Naive thymus-derived CD8-positive, alpha-beta T cell (primary cell): ENCODE data around the gene TXNIP. TPM values are rescaled to one million over a fixed set of nuclear protein-coding genes. Genes with fewer than 3 reads are reported as not detected.

Source experiments
- ATAC-seq, 2 donors: fragments of 150-1000 bp; cut with Tn5 transposase in 1 of 2; sonication (Bioruptor Pico), chemical (Tn5 transposase) in 1 of 2; 1 replicate in 1 of 2; 2 replicates in 1 of 2; pipeline ENCODE4 v1.10.0; 2021; ENCODE audit warnings: mild to moderate bottlenecking in 2 of 2, moderate library complexity in 2 of 2
- POLR2A ChIA-PET: fragments of 350-600 bp; sonication (Branson Sonifier 250); formaldehyde crosslinking; loops from one replicate; lab custom pipeline; 2021; ENCODE audit warnings: antibody characterized with exemption; lab: Charles Lee
- DNase-seq, 10 donors: peaks; one replicate each; pipeline versions ENCODE4 v3.0.0 to v3.0.0-alpha.2; 2020 to 2022
- H3K27ac Mint-ChIP-seq, 10 donors: one replicate each; pipeline ENCODE4 v1.8.0; 2020 to 2022; ENCODE audit warnings: mild to moderate bottlenecking in 10 of 10, mixed read lengths in 10 of 10, moderate library complexity in 4 of 10, inconsistent platforms in 1 of 10
- H3K27me3 Mint-ChIP-seq, 5 donors: one replicate each; pipeline ENCODE4 v1.8.0; 2021 to 2022; ENCODE audit warnings: mixed read lengths in 5 of 5
- H3K36me3 Mint-ChIP-seq, 3 donors: one replicate each; pipeline ENCODE4 v1.8.0; 2020 to 2022; ENCODE audit warnings: mixed read lengths in 3 of 3, mild to moderate bottlenecking in 2 of 3, inconsistent platforms in 1 of 3
- H3K4me1 Mint-ChIP-seq, 4 donors: one replicate each; pipeline ENCODE4 v1.8.0; 2021 to 2022; ENCODE audit warnings: mixed read lengths in 4 of 4
- H3K4me3 Mint-ChIP-seq, 10 donors: one replicate each; pipeline ENCODE4 v1.8.0; 2020 to 2022; ENCODE audit warnings: mild to moderate bottlenecking in 10 of 10, mixed read lengths in 10 of 10, moderate library complexity in 6 of 10, inconsistent platforms in 1 of 10
- H3K9me3 Mint-ChIP-seq, 9 donors: one replicate each; pipeline ENCODE4 v1.8.0; 2020 to 2022; ENCODE audit warnings: mixed read lengths in 9 of 9, mild to moderate bottlenecking in 3 of 9, inconsistent platforms in 1 of 9, moderate library complexity in 1 of 9
- polyA plus RNA-seq, 3 donors: library from polyadenylated mRNA; unstranded; fragments of 300-500 nt; fragmentation: Illumina TruSeq; gene quantifications; one replicate each; pipeline ENCODE4 v1.2.3, GENCODE V29; 2021
- total RNA-seq, 8 experiments: library from RNA in 2 of 8; stranded (reverse) in 2 of 8; gene quantifications; one replicate each; pipeline ENCODE4 v1.2.3 and lab custom pipeline; 2021 to 2026

TXNIP gene
- total and polyA plus RNA-seq, 5 experiments from 2014 or later: 836 to 5,114 (median 4,009) TPM

DNA sequence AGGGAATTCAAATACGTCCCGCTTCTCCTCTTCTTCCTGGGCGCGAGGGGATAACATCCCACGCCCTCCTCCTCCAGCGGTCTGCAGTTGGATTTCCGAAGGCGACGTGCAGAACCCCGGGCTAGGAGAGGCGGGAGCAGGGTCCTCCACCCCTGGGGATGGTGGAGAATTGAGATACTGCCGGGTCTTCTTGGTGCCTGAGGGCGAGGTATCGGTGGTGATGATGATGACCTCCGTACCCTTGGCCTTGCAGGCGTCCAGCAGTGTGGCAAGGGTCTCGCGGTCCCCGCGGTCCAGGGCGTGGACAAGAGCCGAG lies 35.3 kb downstream of the TXNIP start:
- H3K4me1 Mint-ChIP-seq: peaks cover 47 to 82% (median 72%) of the 10 kb centered on the region in 4 donors
- POLR2A ChIA-PET: interaction anchor here (0.9 to 17.9 kb wide), 6 partner anchors 29 to 102 kb away, joined by 3 to 462 read pairs (median 74); partner anchors contain the start of genes PEX11B, PIAS3, RBM8A and TXNIP
- no peak for ATAC-seq
- no peak for DNase-seq
- H3K9me3 Mint-ChIP-seq: no peaks in the 10 kb centered on the region
- no peaks in the 10 kb centered on the region for H3K36me3 Mint-ChIP-seq
- no peaks in the 10 kb centered on the region for H3K27me3 Mint-ChIP-seq
- H3K4me3 Mint-ChIP-seq: peak overlapping the region; percentile 88 to 99 (median 96)
- peak overlapping the region; percentile 48 to 99 (median 92) for H3K27ac Mint-ChIP-seq

DNA sequence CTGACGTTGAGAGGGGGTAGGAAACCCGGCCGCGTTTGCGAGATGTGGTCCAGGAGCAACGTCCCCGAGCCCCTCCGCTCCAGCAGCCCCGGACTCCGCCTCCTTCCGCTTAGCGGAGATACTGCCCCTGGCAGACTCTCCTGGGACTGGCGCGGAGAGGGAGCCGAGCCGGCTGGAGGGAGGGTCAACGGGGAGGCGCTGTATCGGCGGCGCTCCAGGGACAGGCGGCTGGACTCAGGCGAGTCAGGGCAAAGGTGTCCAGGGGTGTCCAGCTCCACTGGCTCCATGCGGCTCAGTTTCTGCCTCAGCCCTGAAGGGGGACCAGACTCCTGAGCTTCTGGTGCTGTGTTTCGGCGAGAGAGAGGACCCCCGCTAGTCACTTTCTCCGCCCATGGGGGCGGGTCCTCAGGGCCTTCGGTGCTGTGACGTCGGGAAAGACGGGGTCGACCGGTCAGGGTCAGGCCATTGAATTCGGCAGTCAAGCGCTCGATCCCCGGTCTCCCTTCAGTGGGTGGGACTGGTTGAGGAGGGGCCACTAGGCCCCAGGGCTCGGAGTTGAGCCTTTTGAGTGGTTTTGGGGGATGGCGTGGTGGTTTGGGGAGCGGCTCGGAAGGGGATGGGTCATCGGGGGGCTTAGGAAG lies 35.8 kb downstream of the TXNIP start:
- peak overlapping the region; percentile 88 to 99 (median 96) for H3K4me3 Mint-ChIP-seq
- H3K27me3 Mint-ChIP-seq: no peaks in the 10 kb centered on the region
- H3K27ac Mint-ChIP-seq: peak overlapping the region; percentile 56 to 99 (median 92)
- peaks cover 47 to 87% (median 74%) of the 10 kb centered on the region in 4 donors for H3K4me1 Mint-ChIP-seq
- no peaks in the 10 kb centered on the region for H3K36me3 Mint-ChIP-seq
- no peaks in the 10 kb centered on the region for H3K9me3 Mint-ChIP-seq
- POLR2A ChIA-PET: interaction anchor here (0.7 to 17.9 kb wide), 6 partner anchors 29 to 101 kb away, joined by 3 to 462 read pairs (median 74); partner anchors contain the start of genes PEX11B, PIAS3, RBM8A and TXNIP
- DNase-seq (peak in 8 of 10 donors; percentile 17 to 79 (median 49)), ATAC-seq (peak in 1 of 2 donors; percentile 8)

DNA sequence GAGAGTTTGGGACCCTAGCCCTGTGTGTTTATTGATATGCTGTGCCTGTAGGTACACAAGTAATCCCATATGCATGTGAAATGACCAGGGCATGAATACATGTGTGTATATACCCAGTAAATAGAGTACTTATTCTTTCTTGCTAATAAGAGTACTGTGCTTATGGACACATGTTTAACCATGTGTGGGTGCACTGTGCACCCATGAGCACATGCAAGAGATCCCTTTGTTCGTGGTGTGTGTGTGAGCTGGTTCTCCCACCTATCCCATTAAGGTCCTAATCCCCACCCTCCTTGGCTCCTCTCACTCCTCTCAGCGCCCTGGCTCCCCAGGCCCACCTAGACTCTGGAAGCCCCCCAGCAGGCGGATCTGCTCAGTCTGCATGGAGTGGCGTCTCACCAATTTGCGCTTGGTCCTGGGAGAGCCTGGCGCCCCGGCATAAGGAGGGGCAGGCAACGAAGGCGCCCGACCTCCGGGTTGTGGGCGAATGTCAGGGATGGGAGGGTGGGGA lies 36.4 kb downstream of the TXNIP start:
- POLR2A ChIA-PET: interaction anchor here (0.7 to 17.9 kb wide), 6 partner anchors 29 to 101 kb away, joined by 3 to 462 read pairs (median 74); partner anchors contain the start of genes PEX11B, PIAS3, RBM8A and TXNIP
- Mint-ChIP-seq H3K4me3 (peak overlapping the region; percentile 67 to 99 (median 94)), H3K36me3 (no peaks in the 10 kb centered on the region)

DNA sequence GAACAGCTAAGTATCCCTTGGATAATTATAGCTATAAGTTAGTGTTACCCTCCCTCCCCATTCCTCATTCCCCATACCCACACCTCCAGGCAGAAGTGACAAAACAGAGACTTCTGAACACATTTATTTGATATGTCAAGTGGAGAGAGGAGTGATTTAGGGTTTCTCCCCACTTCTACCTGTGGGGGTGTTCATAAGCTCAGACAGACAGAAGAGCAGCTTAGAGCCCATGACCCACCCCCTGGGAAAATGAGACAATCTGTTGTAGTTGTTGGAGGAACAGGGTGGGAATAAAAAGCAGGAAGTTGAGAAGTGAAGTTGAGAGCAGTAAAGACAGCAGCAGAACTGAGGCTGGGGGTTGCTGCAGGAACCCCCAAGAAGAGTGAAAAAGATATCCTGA lies 37.0 kb downstream of the TXNIP start:
- ATAC-seq (no peak), DNase-seq (peak in 1 of 10 donors; percentile 14)
- peak overlapping the region; percentile 72 to 99 (median 90) for H3K27ac Mint-ChIP-seq
- peaks cover 53 to 90% (median 78%) of the 10 kb centered on the region in 4 donors for H3K4me1 Mint-ChIP-seq
- peak overlapping the region; percentile 67 to 99 (median 94) for H3K4me3 Mint-ChIP-seq
- H3K9me3 Mint-ChIP-seq: no peaks in the 10 kb centered on the region
- H3K27me3 Mint-ChIP-seq: no peaks in the 10 kb centered on the region
- POLR2A ChIA-PET: interaction anchor here (1.5 to 17.9 kb wide), 7 partner anchors 30 to 113 kb away, joined by 4 to 462 read pairs (median 31); partner anchors contain the start of genes NUDT17, PEX11B, PIAS3 and RBM8A
- no peaks in the 10 kb centered on the region for H3K36me3 Mint-ChIP-seq

More for the DNA sequence above, 36.4 kb downstream of the TXNIP start:
- DNase-seq (peak in 1 of 10 donors; percentile 15), ATAC-seq (no peak)
- H3K9me3 Mint-ChIP-seq: no peaks in the 10 kb centered on the region
- H3K27ac Mint-ChIP-seq: peak overlapping the region; percentile 64 to 99 (median 90)
- H3K4me1 Mint-ChIP-seq: peaks cover 49 to 88% (median 74%) of the 10 kb centered on the region in 4 donors
- H3K27me3 Mint-ChIP-seq: no peaks in the 10 kb centered on the region

DNA sequence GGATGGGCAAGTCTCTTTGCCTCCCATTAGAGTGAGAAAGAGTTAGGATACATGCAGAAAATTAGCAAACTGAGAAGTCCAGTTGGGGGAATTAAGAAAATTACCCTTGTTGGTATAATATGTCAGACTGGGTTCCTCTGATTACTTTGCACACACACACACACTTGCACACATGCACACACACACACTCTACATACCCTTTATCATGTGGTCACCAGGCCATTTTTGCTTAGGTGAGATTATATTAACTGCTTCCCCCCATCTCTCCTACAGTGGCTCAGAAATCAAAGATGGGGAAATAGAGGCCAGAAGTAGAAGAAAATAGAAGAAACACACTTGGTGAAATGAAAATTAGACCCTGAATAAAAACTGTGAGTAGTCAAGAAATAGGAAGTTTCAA lies 37.6 kb downstream of the TXNIP start:
- peaks cover 0 to 3% (median 0%) of the 10 kb centered on the region in 3 donors for H3K36me3 Mint-ChIP-seq
- ATAC-seq (no peak), DNase-seq (no peak)
- POLR2A ChIA-PET: interaction anchor here (1.0 to 17.9 kb wide), 9 partner anchors 13 to 113 kb away, joined by 3 to 462 read pairs (median 11); partner anchors contain the start of genes NUDT17, PEX11B, RBM8A and TXNIP
- H3K27ac Mint-ChIP-seq: peak overlapping the region in 9 of 10 donors; percentile 33 to 99 (median 90)
- no peaks in the 10 kb centered on the region for H3K27me3 Mint-ChIP-seq
- peak overlapping the region in 9 of 10 donors; percentile 32 to 98 (median 88) for H3K4me3 Mint-ChIP-seq
- no peaks in the 10 kb centered on the region for H3K9me3 Mint-ChIP-seq
- peaks cover 50 to 90% (median 78%) of the 10 kb centered on the region in 4 donors for H3K4me1 Mint-ChIP-seq

DNA sequence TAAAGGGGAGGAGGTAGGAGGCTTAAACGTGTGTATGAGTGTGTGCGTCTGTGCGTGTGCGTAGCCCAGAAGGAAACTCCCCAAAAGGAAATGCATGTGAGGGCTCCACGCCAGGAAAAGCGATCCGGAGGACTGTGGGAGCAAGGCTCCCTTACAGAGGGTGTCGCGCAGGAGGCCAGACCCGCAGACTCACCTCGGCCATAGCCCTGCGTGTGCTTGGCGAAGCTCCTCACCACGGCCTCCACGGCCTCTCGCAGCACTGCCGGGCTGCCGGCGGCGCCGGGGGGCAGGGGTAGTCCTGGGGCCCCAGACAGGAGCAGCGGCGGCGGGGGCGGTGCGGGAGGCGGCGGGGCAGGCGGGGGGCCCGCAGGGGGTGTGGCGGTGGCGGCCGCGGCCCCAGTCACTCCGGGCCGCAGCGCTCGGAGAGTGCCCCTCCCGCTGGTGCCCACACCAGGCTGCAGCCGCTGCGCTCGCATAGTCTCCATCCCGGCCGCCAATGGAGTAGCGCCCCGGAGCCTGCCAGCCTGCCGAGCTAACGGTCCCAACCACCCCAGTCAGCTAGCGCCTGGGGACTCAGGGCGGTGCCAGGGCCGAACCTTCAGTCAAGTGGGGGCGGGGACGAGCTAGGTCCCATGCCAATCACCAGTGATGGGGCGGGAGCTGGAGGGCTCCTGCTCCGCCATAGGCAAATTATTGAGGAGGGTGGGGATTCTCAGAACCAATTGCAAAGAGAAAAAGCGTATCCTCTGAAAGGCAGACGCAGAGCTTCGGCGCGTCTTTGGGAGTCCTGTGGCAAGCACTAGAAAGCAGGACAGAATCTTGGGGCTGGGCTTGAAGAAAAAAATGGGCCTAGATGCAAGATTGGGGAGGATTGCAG lies 38.7 kb downstream of the TXNIP start, which contains the start of gene LIX1L:
Gene LIX1L (minus strand): TSS at position 575 of the 877 bp plus-strand sequence. CDS start 90 bp downstream, at position 485.
- peak; percentile 83 to 86 for ATAC-seq
- DNase-seq: peak; percentile 88 to 97 (median 94)
- H3K9me3 Mint-ChIP-seq: no peaks in the 10 kb centered on the region
- POLR2A ChIA-PET: interaction anchor here (0.5 to 17.9 kb wide), 16 partner anchors 9 to 112 kb away, joined by 3 to 462 read pairs (median 7); partner anchors contain the start of genes NUDT17, PEX11B, PIAS3 and RBM8A
- peak within 1 kb of the TSS; percentile 87 to 99 (median 98) for H3K27ac Mint-ChIP-seq
- no peaks in the 10 kb centered on the region for H3K27me3 Mint-ChIP-seq
- H3K4me1 Mint-ChIP-seq: peaks cover 42 to 85% (median 73%) of the 10 kb centered on the region in 4 donors
- H3K36me3 Mint-ChIP-seq: peaks cover 0 to 11% (median 0%) of the 10 kb centered on the region in 3 donors
- peak within 1 kb of the TSS; percentile 88 to 99 (median 94) for H3K4me3 Mint-ChIP-seq

DNA sequence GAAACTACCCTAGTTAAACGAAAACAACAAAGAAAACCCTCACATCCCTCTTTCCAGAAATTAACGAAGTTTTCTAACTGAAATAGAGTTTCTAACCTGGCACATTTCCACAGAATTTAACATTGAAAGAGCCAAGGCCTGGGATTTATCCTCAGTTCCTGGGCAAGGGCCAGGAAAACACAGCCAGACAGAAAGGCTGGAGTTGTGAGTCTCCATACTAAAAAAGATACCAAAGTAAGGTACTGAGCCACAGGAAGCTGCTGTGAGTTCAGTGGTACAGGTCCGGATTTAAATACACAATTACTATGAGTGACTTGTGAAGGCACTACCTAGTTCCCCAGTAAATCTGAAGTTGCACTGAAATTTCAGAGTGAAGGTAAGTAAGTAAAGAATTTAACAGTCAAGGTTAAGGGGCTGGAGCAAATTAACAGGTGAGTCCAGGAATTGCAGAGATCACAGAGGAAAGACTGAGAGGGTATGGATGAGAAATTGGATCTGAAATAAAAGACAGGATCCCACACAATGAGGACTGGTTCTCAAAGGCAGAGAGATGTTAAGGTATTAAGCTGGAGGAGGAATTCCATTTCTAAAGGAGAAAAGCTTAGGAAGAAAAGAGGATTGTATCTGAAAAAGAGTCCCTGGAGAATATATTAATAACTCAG lies 39.5 kb downstream of the TXNIP start:
- Mint-ChIP-seq H3K27me3 (no peaks in the 10 kb centered on the region), H3K4me3 (peak overlapping the region; percentile 88 to 99 (median 94)), H3K4me1 (peaks cover 40 to 81% (median 73%) of the 10 kb centered on the region in 4 donors), H3K36me3 (peaks cover 0 to 14% (median 0%) of the 10 kb centered on the region in 3 donors), H3K9me3 (no peaks in the 10 kb centered on the region), H3K27ac (peak overlapping the region; percentile 87 to 99 (median 98))
- no peak for ATAC-seq
- DNase-seq: peak in 3 of 10 donors; percentile 15 to 28 (median 24)
- POLR2A ChIA-PET: interaction anchor here (0.5 to 17.9 kb wide), 11 partner anchors 10 to 98 kb away, joined by 3 to 462 read pairs (median 11); partner anchors contain the start of genes PEX11B, PIAS3, RBM8A and TXNIP

DNA sequence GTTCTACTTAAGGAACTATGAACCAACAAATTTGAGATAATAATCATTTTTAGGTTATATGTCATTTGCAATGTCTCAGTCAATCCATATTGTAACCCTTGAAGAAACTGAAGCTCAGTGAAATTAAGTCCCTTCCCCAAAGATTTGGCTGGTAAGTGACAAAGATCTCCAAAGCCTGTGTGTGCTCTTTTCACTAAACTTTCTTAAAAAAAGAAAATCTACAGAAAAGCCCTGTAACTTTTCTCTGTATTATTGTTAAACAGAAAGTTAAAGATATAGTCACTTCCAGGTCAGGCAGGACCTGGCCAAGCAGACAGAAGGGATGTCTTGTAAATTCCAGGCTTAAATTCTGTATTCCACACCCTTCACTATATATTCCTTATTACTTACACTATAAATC lies 40.0 kb downstream of the TXNIP start:
- Mint-ChIP-seq H3K36me3 (peaks cover 0 to 18% (median 0%) of the 10 kb centered on the region in 3 donors), H3K4me3 (peak overlapping the region; percentile 88 to 99 (median 94)), H3K9me3 (no peaks in the 10 kb centered on the region), H3K4me1 (peaks cover 38 to 81% (median 75%) of the 10 kb centered on the region in 4 donors), H3K27ac (peak overlapping the region; percentile 87 to 99 (median 98)), H3K27me3 (no peaks in the 10 kb centered on the region)
- no peak for ATAC-seq
- POLR2A ChIA-PET: interaction anchor here (0.5 to 17.9 kb wide), 11 partner anchors 8 to 81 kb away, joined by 3 to 462 read pairs (median 11); partner anchors contain the start of genes ANKRD34A, PEX11B, POLR3GL and RBM8A
- DNase-seq: no peak

DNA sequence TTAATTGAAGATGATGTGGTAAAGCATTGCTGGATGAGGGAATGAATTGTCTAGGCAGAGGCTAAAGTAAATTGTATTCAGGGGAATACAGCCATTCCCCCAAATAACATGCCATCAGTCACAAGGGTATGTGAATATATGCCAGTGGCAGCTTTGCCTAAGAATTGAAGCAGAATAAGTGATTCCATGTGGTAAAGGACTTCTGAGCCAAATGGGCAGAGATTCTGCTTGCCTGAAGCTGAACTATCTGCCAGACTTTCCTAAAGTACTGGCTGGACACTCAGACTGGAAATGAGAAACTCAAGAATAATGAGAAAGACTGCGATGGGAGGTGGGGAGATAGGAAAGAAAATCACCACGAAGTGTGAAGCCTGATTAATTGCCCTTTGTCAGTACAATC lies 40.9 kb downstream of the TXNIP start:
- no peak for ATAC-seq
- H3K4me1 Mint-ChIP-seq: peaks cover 35 to 84% (median 81%) of the 10 kb centered on the region in 4 donors
- peak overlapping the region; percentile 13 to 97 (median 92) for H3K4me3 Mint-ChIP-seq
- POLR2A ChIA-PET: interaction anchor here (1.2 to 17.9 kb wide), 5 partner anchors 9 to 35 kb away, joined by 4 to 462 read pairs (median 117); partner anchors contain the start of genes ANKRD34A, PEX11B, POLR3GL and RBM8A
- peaks cover 0 to 24% (median 0%) of the 10 kb centered on the region in 3 donors for H3K36me3 Mint-ChIP-seq
- no peaks in the 10 kb centered on the region for H3K9me3 Mint-ChIP-seq
- no peak for DNase-seq
- H3K27ac Mint-ChIP-seq: peak overlapping the region in 8 of 10 donors; percentile 13 to 82 (median 40)
- H3K27me3 Mint-ChIP-seq: no peaks in the 10 kb centered on the region

DNA sequence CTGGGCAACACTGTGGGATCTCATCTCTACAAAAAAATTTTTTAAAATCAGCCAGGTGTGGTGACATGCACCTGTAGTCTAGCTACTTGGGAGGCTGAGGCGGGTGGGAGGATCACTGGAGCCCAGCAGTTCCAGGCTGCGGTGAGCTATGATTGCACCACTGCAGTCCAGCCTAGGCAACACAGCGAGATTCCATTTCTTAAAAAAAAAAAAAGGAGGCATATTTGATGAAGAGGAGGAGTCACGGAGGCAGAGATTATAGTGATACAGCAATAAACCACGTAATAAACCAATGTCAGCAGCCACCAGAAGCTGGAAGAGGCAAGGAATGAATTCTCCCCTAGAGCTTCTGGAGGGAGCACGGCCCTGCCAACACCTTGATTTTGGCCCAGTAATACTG lies 42.5 kb downstream of the TXNIP start:
- peak overlapping the region in 5 of 10 donors; percentile 0 to 68 (median 17) for H3K27ac Mint-ChIP-seq
- H3K9me3 Mint-ChIP-seq: no peaks in the 10 kb centered on the region
- POLR2A ChIA-PET: interaction anchor here (0.6 to 17.9 kb wide), 4 partner anchors 26 to 95 kb away, joined by 3 to 462 read pairs (median 146); partner anchors contain the start of genes PIAS3, RBM8A and TXNIP

More for the DNA sequence above, 42.5 kb downstream of the TXNIP start:
- Mint-ChIP-seq H3K4me1 (peaks cover 35 to 84% (median 82%) of the 10 kb centered on the region in 4 donors), H3K36me3 (peaks cover 0 to 35% (median 0%) of the 10 kb centered on the region in 3 donors), H3K4me3 (peak overlapping the region in 5 of 10 donors; percentile 27 to 88 (median 34)), H3K27me3 (no peaks in the 10 kb centered on the region)
- ATAC-seq (no peak), DNase-seq (no peak)
